Superior temporal gyrus (tissue), 1 donor: ENCODE results near the gene RRM1.
"Not testable (repeated sequence)": the region's sequence is repeated elsewhere in the genome, so short reads cannot be mapped to it uniquely, and the experiment has no call there.

Experiments used
- DNase-seq: peaks from one replicate; pipeline ENCODE4 v3.0.0-alpha.2; 2016; ENCODE audit errors: extremely low spot score

The RRM1 gene

GRCh38 chr11:4138497-4138896, 43.9 kb downstream of the RRM1 start:
- DNase-seq: no peak

GRCh38 chr11:4140067-4140636, 45.6 kb downstream of the RRM1 start:
- DNase-seq: no peak

- DNase-seq: no peak
Measured at GRCh38 chr11:4146070-4146771, 51.6 kb downstream of the RRM1 start.

- DNase-seq: no peak
Measured at GRCh38 chr11:4146772-4147098, 52.1 kb downstream of the RRM1 start.

GRCh38 chr11:4154503-4154902, 59.9 kb downstream of the RRM1 start:
- no peak for DNase-seq

GRCh38 chr11:4156571-4156970, 62.0 kb downstream of the RRM1 start:
- no peak for DNase-seq

GRCh38 chr11:4158818-4159217, 64.2 kb downstream of the RRM1 start:
- DNase-seq: not testable (repeated sequence)

- DNase-seq: no peak
Measured at GRCh38 chr11:4161305-4161704, 66.7 kb downstream of the RRM1 start.

GRCh38 chr11:4164884-4165590, 70.4 kb downstream of the RRM1 start:
- DNase-seq: no peak

GRCh38 chr11:4167292-4167691, 72.7 kb downstream of the RRM1 start:
- DNase-seq: no peak

- no peak for DNase-seq
Measured at GRCh38 chr11:4167758-4168157, 73.2 kb downstream of the RRM1 start.

- DNase-seq: not testable (repeated sequence)
Measured at GRCh38 chr11:4175620-4176350, 81.2 kb downstream of the RRM1 start.

- DNase-seq: no peak
Measured at GRCh38 chr11:4178813-4179662, 84.4 kb downstream of the RRM1 start.

GRCh38 chr11:4180441-4181183, 86.0 kb downstream of the RRM1 start:
- no peak for DNase-seq

- DNase-seq: peak; percentile 58
Measured at GRCh38 chr11:4181782-4182721, 87.5 kb downstream of the RRM1 start.

GRCh38 chr11:4183410-4184057, 88.9 kb downstream of the RRM1 start:
- no peak for DNase-seq

- DNase-seq: no peak
Measured at GRCh38 chr11:4184163-4184916, 89.7 kb downstream of the RRM1 start.

- DNase-seq: no peak
Measured at GRCh38 chr11:4185561-4185960, 91.0 kb downstream of the RRM1 start.
